Measurements from ENCODE around the gene RNU6-8.

The RNU6-8 gene

GRCh38 chr14:32193532-32193931, 9.5 kb downstream of the RNU6-8 start:
- Histone ChIP-seq H3K4me3 (IDR thresholded peaks at IDR 0.05; ENCODE audit: insufficient read depth, low read depth, low read length) (no peak overlapping the region), H3K9ac (no peak overlapping the region), H3K4me1 (ENCODE audit: low read depth, poor library complexity, severe bottlenecking) (peaks cover 19% of the 10 kb centered on the region), H2AFZ (ENCODE audit: low read depth) (no peak overlapping the region), H4K20me1 (ENCODE audit: insufficient read depth) (no peaks in the 10 kb centered on the region), H3K27ac (no peak overlapping the region), H3K79me2 (ENCODE audit: insufficient read depth, low read depth) (no peaks in the 10 kb centered on the region), H3K36me3 (ENCODE audit: insufficient read depth) (no peaks in the 10 kb centered on the region), H3K27me3 (ENCODE audit: insufficient read depth, low read depth) (no peaks in the 10 kb centered on the region), H3K4me2 (no peak overlapping the region)
- TF ChIP-seq CTCF (conservative IDR thresholded peaks at IDR 0.05; ENCODE audit: low read depth, low read length), result no peak

GRCh38 chr14:32192712-32193373, 10.2 kb downstream of the RNU6-8 start:
- Histone ChIP-seq H4K20me1 (ENCODE audit: insufficient read depth) (no peaks in the 10 kb centered on the region), H3K27me3 (ENCODE audit: insufficient read depth, low read depth) (no peaks in the 10 kb centered on the region), H3K4me1 (ENCODE audit: low read depth, poor library complexity, severe bottlenecking) (peaks cover 13% of the 10 kb centered on the region), H2AFZ (ENCODE audit: low read depth) (no peak overlapping the region), H3K9ac (no peak overlapping the region), H3K36me3 (ENCODE audit: insufficient read depth) (no peaks in the 10 kb centered on the region), H3K79me2 (ENCODE audit: insufficient read depth, low read depth) (no peaks in the 10 kb centered on the region), H3K4me2 (no peak overlapping the region), H3K4me3 (IDR thresholded peaks at IDR 0.05; ENCODE audit: insufficient read depth, low read depth, low read length) (no peak overlapping the region), H3K27ac (no peak overlapping the region)
- no peak for TF ChIP-seq CTCF (conservative IDR thresholded peaks at IDR 0.05; ENCODE audit: low read depth, low read length)

GRCh38 chr14:32190673-32191072, 12.4 kb downstream of the RNU6-8 start:
- no peaks in the 10 kb centered on the region for H3K79me2 ChIP-seq (ENCODE audit: insufficient read depth, low read depth)
- H3K9ac ChIP-seq, result no peak overlapping the region
- no peaks in the 10 kb centered on the region for H3K36me3 ChIP-seq (ENCODE audit: insufficient read depth)
- no peak overlapping the region for H3K4me2 ChIP-seq
- no peak overlapping the region for H2AFZ ChIP-seq (ENCODE audit: low read depth)
- H3K4me3 ChIP-seq (IDR thresholded peaks at IDR 0.05; ENCODE audit: insufficient read depth, low read depth, low read length), result no peak overlapping the region
- peaks cover 4% of the 10 kb centered on the region for H3K4me1 ChIP-seq (ENCODE audit: low read depth, poor library complexity, severe bottlenecking)
- no peak for TF ChIP-seq CTCF (conservative IDR thresholded peaks at IDR 0.05; ENCODE audit: low read depth, low read length)
- no peak overlapping the region for H3K27ac ChIP-seq
- H3K27me3 ChIP-seq (ENCODE audit: insufficient read depth, low read depth), result no peaks in the 10 kb centered on the region
- no peaks in the 10 kb centered on the region for H4K20me1 ChIP-seq (ENCODE audit: insufficient read depth)

GRCh38 chr14:32189811-32190210, 13.3 kb downstream of the RNU6-8 start:
- no peak overlapping the region for H2AFZ ChIP-seq (ENCODE audit: low read depth)
- H3K4me1 ChIP-seq (ENCODE audit: low read depth, poor library complexity, severe bottlenecking), result peaks cover 4% of the 10 kb centered on the region
- no peak overlapping the region for H3K4me3 ChIP-seq (IDR thresholded peaks at IDR 0.05; ENCODE audit: insufficient read depth, low read depth, low read length)
- TF ChIP-seq CTCF (conservative IDR thresholded peaks at IDR 0.05; ENCODE audit: low read depth, low read length), result no peak
- no peaks in the 10 kb centered on the region for H3K36me3 ChIP-seq (ENCODE audit: insufficient read depth)
- no peak overlapping the region for H3K9ac ChIP-seq
- H3K79me2 ChIP-seq (ENCODE audit: insufficient read depth, low read depth), result no peaks in the 10 kb centered on the region
- no peak overlapping the region for H3K27ac ChIP-seq
- no peaks in the 10 kb centered on the region for H4K20me1 ChIP-seq (ENCODE audit: insufficient read depth)
- no peak overlapping the region for H3K4me2 ChIP-seq
- H3K27me3 ChIP-seq (ENCODE audit: insufficient read depth, low read depth), result no peaks in the 10 kb centered on the region
